Measurements from ENCODE around the gene ODAD4.
"Not testable (repeated sequence)": the region's sequence is repeated elsewhere in the genome, so short reads cannot be mapped to it uniquely, and the experiment has no call there.

ODAD4 gene

DNA sequence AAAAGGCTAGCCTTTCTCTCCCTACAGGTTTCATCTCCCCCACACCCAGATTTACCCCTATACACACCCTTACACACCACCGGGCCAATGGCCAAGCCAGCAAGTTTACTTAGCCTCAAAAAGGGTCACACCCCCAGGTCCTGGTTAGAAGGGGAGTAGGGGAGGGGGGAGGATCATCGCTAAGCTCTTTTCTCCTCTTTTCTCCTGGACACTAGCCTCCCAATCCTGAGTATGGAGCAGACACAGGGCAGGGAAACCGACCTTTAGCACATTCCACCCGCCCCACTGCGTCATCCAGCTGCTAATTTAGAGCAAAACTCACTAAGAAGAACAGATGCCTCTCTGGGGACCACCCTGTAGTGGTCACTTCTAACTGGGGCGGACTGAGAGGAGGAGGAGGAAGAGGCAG, 16.1 kb upstream of the ODAD4 start:
- no peak for DNase-seq

DNA sequence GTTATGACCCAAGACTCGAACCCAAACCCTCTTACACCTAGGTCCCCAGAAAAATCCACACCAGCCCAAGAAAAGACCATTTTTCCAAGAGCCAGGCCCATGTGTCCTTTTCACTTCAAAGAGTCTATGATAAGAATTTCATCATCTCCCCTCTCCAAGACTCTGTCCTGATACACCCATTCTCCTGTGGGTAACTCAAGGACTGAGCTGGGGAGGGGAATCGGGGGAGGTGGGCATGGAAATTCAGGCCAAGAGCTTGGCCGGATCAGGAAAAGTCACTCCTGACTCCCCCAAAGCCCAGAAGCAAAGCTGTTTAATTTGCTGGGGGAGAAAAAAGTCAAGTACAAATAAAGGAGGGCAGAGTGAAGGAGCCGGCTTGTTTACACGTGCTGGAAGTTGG, 15.4 kb upstream of the ODAD4 start:
- DNase-seq: no peak

DNA sequence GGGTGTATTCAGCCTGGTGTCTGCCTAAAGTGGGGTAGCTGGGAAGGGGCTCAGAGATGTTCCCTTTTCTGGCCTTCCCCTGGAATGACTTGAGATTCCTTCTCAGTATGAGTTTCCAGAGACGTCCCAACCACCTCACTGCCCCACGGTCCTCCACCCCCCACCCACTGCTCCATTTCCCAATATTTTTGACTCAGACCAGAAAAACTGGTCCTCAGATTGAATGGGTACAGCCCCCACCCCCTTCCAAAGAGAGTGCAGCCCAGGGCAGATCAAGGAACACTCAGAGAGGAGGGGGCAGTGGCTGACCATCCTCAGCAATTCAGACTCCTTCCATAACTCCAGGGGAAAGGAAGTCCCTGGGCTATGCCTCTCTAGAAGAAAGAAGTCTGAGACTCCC, 14.9 kb upstream of the ODAD4 start:
- DNase-seq: no peak

DNA sequence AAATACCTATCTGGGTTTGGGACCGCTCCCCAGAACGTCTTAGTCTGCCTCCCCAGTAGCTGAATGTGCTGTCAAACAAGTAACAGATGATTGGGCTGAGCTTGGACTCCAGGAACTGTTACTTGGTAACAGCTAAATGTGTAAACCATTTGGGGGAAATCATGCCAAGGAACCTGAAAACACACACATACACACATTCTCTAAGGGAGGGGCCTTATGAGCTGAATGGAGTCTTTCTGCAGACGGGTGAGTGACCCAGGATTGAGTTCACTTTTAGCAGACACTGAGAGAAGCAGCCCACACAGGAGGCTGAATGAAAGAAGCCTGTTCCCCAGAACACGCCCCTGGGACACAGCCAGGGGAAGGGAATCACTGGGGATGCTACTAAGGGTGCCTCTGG, 13.2 kb upstream of the ODAD4 start:
- peak in 1 of 2 experiments; percentile 12 for DNase-seq

DNA sequence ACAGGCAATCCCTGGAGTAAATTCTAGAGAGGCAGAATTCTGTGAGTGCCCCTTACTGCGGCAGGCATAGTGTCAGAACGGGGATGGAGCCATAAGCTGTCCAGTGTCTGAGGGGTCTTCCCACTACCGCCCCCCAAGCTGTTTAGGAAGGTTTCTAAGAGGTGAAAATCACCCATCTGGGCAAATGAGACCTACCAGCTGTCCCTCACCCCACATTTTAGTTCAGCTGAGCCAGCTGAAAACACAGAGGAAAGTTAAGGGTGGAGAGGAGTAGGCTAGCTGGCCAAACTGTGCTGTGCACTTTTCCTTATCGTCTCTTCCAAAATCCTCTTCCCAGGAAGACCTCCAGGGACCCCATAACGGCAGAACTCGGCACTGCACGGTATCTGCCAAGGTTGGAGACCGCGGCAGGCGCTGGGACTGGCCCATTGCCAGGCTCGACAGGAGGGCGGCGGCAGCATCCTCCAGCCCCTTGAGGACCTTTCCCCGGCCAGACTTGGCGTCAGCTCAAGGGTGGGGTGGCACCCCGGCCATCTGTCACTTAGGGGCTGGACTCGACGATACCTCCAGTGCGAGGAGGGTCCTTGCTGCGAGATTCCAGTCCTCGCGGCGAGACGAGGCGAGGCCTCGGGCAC, 12.6 kb upstream of the ODAD4 start:
- DNase-seq: peak; percentile 96 to 99

DNA sequence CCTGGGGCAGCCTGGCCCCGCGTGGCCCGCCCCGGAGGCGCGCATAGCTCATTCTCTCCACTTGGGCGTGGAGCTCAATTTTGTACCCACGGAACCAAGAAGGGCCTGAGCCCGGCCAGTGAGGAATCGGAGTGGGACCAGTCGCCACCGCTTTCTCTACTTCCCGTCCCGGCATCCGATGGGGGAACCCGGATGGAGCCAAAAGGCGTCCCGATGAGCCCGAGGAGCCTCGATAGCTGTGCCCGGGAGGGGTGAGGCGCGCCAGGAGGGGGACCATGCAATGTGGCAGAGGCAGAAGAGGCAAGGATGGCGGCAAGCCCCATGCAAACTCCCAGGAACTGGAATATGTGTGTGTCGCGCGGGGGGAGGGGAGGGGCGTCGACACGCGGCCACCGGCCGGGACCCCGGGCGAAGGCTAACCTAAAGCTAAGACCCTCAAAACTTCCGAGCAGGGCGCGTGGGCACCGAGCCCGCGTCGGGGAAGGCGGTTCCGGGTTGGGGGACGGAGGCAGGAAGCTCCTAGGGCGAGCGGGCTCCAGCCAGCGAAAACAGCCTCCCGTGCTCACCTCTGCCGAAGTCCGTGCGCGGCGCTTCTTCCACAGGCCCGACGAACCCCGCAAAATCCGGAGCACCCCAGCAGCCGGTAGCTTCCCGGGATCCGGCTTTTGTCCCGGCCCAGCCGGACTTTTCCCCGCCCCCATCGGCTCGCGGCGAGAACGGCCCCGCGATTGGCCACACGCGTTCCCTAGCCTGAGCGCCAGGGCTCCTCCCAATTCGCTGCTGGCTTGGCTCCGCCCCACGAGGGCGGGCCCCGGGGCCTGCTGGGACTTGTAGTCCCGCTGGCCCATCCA, 11.9 kb upstream of the ODAD4 start, which contains the start of gene ACLY:
ACLY (minus strand) TSS at position 638 of the 851 bp plus-strand sequence. CDS start 5,078 bp downstream, outside the sequence.
- DNase-seq: peak; percentile 68 to 70

DNA sequence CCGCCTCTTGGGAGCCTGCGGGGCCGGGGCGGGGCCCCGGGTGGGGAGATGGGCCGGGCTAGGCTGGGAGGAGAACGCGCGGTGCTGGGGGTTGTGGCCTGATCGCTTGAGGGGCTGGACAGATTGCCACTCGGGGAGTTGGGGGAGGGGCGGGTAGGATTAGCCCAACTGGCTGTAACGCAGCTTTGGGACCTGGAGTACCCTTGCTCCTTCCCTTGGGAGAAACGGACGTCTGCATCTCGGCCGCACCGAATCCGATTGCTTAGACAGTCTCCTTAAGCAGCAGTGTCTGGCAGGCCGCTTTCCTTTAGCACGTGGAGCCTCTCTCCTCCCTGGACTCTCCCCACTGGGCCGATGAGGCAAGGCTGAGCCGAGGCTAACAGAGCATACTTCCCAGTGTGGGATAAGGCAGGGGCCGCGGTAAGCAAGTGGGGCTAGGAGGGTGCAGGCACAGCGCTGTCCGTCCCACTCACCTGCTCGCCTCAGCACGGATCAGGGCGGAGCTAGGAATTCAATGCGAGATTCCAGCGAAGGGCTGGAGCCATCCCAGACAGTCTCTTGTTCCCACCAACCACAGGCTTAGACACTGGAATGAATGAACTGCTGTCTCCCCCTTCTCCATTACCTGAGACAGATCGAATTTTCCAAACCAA, 11.1 kb upstream of the ODAD4 start:
- DNase-seq: peak; percentile 99 to 100

DNA sequence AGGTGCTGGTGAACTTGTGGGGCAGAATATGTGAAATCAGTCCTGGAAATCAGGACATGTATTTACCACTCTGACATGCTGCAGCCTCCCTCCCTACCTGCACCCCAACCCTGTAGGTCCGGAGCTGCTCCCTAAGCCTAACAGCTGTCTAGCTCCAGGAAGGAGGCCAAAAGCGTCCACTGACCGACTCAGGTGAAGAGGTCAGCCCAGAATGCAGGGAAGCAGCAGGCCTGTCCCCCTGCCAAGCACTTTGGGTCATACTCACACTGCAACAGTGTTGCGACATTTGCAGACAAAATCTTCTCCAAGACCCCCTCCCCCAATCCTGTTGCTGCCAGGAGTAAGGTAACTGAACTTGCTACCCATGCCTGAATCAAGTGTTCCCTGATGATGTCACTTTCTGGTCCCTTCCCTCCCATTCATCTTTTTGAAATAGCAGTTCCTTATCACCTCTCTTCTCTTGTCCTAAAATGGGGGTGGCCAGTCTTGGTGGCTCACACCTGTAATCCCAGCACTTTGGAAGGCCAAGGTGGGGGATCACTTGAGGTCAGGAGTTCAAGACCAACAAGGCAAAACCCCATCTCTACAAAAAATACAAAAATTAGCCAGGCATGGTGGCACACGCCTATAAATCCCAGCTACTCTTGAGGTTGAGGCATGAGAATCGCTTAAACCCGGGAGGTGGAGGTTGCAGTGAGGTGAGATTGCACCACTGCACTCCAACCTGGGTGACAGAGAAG, 10.4 kb upstream of the ODAD4 start:
- no peak for DNase-seq

DNA sequence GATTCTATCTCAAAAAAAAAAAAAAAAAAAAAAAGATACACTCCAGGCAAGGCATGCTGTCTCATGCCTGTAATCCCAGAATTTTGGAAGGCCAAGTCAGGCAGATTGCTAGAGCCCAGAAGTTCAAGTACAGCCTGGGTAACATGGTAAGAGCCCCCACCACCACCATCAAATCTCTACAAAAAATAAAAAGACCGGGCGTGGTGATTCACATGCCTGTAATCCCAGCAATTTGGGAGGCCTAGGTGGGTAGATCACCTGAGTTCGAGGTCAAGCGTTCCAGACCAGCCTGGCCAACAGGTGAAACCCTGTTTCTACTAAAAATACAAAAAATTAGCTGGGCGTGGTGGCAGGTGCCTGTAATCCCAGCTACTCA, 9.8 kb upstream of the ODAD4 start:
- DNase-seq: no peak

DNA sequence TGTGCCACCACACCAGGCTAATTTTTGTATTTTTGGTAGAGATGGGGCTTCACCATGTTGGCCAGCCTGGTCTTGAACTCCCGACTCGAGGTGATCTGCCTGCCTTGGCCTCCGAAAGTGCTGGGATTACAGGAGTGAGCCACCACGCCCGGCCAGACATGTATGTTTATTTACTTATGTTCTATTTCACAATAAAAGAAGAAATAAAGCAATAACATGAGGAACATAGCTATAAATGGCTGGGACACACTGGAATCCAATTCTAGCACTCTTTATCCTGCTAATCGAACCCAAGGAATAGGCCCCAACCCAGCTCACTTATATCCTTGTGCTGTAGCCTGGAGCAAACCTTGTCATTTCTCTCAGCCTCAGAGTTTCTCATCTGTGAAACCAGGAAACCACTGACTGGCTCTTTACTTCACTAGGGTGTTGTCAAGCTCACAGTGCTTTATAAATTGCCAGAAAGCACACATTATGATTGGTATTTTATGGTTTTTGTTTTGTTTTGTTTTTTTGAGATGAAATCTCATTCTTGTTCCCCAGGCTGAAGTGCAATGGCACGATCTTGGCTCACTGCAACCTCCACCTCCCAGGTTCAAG, 4.3 kb upstream of the ODAD4 start:
- no peak for DNase-seq

DNA sequence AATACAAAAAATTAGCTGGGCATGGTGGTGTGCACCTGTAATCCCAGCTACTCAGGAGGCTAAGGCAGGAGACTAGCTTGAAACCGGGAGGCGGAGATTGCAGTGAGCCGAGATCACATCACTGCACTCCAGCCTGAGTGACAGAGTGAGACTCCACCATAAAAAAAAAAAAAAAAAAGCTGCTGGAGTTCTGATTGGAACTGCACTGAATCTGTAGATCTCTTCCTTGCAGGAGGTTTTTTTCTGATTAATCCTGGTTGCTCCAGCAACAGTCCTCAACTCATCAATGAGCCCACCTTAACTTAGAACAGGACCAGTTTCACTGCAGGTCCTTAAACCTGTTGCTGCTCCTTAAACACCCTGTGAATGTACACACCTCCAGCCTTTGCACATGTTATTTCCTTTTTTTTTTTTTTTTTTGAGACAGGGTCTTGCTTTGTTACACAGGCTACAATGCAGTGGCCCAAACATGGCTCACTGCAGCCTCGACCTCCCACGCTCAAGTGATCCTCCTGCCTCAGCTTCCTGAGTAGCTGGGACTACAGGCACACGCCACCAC, 1.6 kb upstream of the ODAD4 start:
- DNase-seq: no peak

DNA sequence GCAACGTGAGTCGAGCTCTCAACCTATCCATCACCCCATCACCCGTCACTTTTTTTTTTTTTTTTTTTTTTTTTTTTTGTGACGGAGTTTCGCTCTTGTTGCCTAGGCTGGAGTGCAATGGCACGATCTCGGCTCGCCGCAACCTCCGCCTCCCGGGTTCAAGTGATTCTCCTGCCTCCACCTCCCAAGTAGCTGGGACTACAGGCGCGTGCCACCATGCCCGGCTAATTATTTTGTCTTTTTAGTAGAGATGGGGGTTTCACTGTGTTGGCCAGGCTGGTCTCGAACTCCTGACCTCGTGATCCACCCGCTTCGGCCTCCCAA, 378 bp downstream of the ODAD4 start:
- DNase-seq: not testable (repeated sequence)

DNA sequence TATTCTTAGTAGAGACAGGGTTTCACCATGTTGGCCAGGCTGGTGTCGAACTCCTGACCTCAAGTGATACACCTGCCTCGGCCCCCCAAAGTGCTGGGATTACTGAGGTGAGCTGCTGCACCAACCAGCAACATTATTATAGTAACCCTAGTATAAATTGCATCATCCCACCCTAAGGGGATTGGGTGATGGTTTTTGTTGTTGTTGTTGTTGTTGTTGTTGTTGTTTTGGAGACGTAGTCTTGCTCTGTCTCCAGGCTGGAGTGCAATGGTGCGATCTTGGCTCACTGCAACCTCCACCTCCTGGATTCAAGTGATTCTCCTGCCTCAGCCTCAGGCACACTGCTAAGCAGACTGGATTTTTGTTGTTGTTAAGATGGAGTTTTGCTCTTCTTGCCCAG, 1.3 kb downstream of the ODAD4 start:
- DNase-seq: not testable (repeated sequence)

DNA sequence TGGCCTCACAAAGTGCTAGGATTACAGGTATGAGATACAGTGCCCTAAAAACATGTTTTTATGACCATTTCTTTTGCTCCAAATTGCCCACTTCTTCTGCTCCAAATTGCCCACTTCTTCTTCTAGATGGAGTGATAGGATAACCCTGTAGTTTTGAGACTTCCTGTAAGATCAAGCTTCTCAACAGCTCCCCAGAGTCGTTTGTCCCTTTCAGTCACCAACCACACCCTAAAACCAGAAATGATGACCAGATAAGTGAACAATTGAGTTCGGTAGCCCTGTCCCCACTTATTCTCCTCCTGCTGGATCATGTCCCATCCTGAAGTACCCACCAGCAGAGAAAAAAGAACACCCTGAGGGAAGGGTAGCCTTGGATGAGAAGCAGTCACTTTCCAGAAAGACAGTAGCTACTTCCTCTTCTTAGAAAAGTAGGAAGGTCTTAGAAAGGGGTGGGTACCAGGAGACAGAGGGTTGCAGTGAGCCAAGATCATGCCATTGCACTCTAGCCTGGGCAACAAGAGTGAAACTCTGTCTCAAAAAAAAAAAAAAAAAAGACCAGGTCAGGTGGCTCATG, 2.5 kb downstream of the ODAD4 start:
- DNase-seq: no peak

DNA sequence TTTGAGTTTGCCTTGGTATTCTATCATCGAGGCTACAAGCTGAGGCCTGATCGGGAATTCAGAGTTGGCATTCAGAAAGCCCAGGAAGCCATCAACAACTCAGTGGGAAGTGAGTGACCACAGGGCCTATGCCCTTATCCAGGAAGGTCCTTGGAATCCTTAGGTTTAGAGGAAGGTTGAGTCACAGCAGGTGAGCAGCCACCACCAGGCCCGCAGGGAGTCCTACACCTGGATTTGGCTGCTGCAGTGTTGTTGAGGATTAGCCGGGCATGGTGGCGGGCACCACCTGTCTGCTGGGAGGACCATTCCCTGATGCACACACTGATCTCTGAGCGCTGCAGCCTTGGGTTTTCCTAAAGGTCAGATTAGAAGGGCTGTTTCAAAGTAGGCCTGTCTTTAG, 5.2 kb downstream of the ODAD4 start:
- DNase-seq: no peak

DNA sequence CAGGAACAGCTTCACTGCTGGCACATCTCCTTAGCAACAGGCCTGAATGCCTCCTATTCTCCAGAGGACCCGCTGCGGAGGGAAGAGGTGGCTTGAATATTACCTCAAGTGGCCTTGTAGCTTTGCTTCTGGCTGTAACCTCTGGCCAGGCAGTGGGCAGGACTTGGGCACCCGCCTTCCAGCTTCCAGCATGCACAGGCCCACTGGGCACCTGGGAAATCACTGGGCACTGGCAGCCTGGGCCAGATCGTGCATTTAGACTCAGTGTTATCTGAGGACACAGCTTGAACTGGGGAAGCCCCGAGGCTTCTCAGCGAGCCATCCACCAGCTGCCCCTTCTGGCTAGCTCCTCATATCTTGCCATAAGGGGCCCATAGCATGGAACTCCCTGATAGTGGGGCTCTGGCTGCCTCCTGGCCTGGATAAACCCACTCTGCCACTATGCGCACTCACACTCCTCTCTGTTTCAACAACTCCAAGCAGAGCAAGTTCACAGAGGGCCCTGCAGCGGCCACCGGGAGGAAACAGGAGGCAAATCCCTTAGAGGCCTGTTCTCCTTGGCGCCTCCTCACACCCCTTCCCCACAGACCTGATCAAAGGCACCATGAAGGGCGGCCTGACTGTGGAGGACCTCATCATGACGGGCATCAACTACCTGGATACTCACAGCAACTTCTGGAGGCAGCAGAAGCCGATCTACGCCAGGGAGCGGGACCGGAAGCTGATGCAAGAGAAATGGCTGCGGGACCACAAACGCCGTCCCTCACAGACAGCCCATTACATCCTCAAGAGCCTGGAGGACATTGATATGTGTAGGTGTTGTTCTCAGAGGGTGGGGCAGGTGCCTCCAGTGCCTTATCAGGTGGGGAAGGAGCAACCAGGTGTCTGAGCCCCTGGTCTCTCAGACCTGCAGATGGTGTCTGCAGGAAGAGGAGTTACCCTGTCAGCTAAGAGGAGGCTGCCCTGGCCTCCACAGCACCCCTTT, 7.8 kb downstream of the ODAD4 start:
- DNase-seq: peak; percentile 6 to 41

DNA sequence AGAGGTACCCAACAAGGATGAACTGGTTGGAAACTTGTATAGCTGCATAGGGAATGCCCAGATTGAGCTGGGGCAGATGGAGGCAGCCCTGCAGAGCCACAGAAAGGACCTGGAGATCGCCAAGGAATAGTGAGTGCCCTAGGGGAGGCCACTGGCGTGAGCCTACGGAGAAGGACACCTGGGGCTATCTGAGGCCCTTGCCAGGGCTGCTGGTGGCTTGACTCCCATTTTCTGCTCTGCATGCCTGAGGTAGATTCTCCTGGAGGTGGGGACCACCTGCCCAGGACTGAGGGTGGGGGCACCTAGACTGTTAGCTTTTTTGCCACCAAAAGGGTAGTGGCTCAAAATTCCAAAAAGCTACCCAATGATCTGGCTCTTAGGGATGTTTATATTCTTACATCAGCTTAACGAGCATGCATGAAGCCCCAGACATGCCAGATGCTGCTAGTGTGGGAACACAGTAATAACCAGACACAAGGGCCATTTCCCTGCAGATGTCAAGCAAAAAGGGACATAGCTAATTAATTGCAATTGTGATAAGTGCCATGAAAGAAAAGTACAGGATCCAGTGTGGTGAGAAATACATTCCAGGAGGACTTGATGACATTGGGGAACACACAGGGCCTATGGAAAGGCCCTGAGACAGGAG, 8.8 kb downstream of the ODAD4 start:
- DNase-seq: peak; percentile 90 to 92

DNA sequence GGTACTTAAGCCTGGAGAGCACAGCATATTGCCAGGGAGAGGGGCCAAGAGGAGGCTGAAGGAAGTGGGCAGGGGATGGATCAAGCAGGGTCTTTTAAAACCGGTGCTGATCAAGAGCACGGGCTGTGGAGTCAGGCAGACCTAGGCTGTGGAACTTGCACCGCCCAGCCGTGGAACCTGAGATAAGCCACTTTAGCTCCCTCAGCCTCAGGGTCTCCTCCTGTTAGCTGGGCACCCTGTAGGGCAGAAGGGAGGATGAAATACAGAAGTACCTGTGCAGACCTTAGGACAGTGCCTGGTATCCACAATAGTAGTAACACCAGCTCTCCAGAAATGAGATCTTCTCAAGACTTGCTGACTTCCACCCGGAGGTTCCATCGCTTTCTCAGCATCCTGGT, 9.3 kb downstream of the ODAD4 start:
- DNase-seq: no peak

DNA sequence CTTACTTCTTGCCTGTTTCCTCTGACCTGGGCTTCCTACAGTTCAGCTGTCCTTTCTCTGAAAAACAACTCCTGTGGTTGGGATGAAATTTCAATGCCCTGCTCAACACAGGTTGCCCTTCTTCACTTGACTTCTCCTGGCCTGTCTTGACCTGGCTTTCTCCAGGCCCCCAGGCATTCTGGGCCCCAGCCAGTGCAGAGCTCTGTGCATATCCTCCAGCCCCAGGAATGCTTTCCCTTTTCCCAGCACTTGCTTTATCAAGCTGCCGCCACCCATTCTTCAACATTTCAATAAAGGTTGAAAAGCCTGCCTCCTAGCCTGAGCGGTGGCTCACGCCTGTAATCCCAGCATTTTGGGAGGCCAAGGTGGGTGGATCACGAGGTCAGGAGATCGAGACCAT, 10.8 kb downstream of the ODAD4 start:
- DNase-seq: no peak

DNA sequence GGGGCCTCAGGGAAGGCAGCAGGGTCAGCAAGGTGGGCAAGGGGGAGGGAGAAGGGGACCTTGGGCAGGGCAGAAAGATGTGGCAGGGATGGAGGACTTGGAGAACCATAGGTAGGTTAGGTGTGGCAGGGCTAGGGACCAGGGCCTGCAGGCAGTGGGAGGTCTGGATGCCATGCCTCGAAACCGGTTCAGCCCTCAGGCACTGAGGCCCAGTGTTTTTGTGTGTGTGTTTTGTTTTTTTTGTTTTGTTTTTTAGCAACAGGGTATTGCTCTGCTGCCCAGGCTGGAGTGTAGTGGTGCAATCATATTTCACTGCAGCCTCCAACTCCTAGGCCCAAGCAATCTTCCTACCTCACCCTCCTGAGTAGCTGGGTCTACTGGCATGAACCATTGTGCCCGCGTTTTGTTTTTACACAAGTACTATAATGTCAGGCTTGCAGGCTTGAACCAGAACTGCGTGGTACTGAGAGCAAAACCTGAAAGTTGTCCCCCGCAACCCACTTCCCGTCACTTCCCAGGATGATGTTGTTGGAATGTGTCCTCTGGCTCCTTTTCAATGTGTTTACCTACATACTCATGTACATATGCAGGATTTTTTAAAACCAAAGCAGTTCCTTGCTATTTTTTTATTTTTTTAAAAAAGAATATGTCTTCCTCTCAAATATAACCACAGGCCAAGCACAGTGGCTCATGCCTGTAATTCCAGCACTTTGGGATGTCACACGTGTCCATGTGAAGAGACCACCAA, 12.4 kb downstream of the ODAD4 start:
- DNase-seq: no peak
